Liver (tissue), 3 donors: ENCODE results near the gene SMARCD2.

Experiments
- ATF3 ChIP-seq: IDR thresholded peaks from 2 replicates; pipeline ENCODE4 v1.6.1; 2016; ENCODE audit warnings: antibody characterized with exemption
- FOXA1 ChIP-seq: IDR thresholded peaks from 2 replicates; pipeline ENCODE4 v1.6.1; 2016; ENCODE audit warnings: antibody characterized with exemption
- GABPA ChIP-seq, 2 donors: IDR thresholded peaks in 1 of 2; conservative IDR thresholded peaks in 1 of 2; 2 replicates each; pipeline ENCODE4 v1.6.1; 2016; ENCODE audit warnings: antibody characterized with exemption in 2 of 2, mild to moderate bottlenecking in 1 of 2, moderate library complexity in 1 of 2
- JUND ChIP-seq, 2 donors: IDR thresholded peaks; 2 replicates each; pipeline ENCODE4 v1.6.1; 2016; ENCODE audit warnings: antibody characterized with exemption in 2 of 2
- MAX ChIP-seq: IDR thresholded peaks from 2 replicates; pipeline ENCODE4 v1.6.1; 2016; ENCODE audit warnings: antibody characterized with exemption
- RAD21 ChIP-seq, 2 donors: IDR thresholded peaks; 2 replicates each; pipeline ENCODE4 v1.6.1; 2016; ENCODE audit warnings: antibody characterized with exemption in 2 of 2, mild to moderate bottlenecking in 2 of 2
- RXRA ChIP-seq, 2 donors: IDR thresholded peaks; 2 replicates each; pipeline ENCODE4 v1.6.1; 2017 to 2018; ENCODE audit warnings: antibody characterized with exemption in 2 of 2, mild to moderate bottlenecking in 1 of 2
- SP1 ChIP-seq: IDR thresholded peaks from 2 replicates; pipeline ENCODE4 v1.6.1; 2018; ENCODE audit warnings: antibody characterized with exemption, mild to moderate bottlenecking
- YY1 ChIP-seq: IDR thresholded peaks from 2 replicates; pipeline ENCODE4 v1.6.1; 2016; ENCODE audit warnings: antibody characterized with exemption, mild to moderate bottlenecking
- TF ChIP-seq, protein P1 (sequence below): fragments of 150-350 bp; IDR thresholded peaks from 2 replicates; pipeline ENCODE4 v1.5.1; 2017; ENCODE audit warnings: improper control_type of control experiment, low read depth, low read length; ENCODE audit not compliant: missing input control
- TF ChIP-seq, protein P2 (sequence below): IDR thresholded peaks from 2 replicates; pipeline ENCODE4 v1.6.1; 2016; ENCODE audit warnings: antibody characterized with exemption, mild to moderate bottlenecking
- donor health status: healthy.
- donor health status: healthy.

DNA sequence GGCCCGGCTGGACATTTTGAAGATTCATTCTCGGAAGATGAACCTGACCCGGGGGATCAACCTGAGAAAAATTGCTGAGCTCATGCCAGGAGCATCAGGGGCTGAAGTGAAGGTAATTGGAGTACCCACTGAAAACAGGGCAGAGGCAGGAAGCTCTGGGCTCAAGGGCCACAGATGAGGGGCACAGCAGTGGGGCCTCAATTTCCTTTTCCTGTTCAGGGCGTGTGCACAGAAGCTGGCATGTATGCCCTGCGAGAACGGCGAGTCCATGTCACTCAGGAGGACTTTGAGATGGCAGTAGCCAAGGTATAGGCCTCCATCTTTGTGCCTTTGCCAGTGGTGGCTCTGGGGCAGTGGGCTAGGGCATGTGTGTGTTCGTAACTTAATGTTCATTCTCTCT lies 11.0 kb downstream of the SMARCD2 start:
- no peak for TF ChIP-seq SP1
- TF ChIP-seq FOXA1, result no peak
- TF ChIP-seq, protein P1, sequence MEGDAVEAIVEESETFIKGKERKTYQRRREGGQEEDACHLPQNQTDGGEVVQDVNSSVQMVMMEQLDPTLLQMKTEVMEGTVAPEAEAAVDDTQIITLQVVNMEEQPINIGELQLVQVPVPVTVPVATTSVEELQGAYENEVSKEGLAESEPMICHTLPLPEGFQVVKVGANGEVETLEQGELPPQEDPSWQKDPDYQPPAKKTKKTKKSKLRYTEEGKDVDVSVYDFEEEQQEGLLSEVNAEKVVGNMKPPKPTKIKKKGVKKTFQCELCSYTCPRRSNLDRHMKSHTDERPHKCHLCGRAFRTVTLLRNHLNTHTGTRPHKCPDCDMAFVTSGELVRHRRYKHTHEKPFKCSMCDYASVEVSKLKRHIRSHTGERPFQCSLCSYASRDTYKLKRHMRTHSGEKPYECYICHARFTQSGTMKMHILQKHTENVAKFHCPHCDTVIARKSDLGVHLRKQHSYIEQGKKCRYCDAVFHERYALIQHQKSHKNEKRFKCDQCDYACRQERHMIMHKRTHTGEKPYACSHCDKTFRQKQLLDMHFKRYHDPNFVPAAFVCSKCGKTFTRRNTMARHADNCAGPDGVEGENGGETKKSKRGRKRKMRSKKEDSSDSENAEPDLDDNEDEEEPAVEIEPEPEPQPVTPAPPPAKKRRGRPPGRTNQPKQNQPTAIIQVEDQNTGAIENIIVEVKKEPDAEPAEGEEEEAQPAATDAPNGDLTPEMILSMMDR, result no peak
- no peak for TF ChIP-seq GABPA (IDR thresholded peaks at IDR 0.05 in 1 of 2, conservative IDR thresholded peaks at IDR 0.05 in 1 of 2)
- TF ChIP-seq YY1, result no peak
- TF ChIP-seq RXRA (IDR thresholded peaks at IDR 0.05), result no peak
- TF ChIP-seq, protein P2, sequence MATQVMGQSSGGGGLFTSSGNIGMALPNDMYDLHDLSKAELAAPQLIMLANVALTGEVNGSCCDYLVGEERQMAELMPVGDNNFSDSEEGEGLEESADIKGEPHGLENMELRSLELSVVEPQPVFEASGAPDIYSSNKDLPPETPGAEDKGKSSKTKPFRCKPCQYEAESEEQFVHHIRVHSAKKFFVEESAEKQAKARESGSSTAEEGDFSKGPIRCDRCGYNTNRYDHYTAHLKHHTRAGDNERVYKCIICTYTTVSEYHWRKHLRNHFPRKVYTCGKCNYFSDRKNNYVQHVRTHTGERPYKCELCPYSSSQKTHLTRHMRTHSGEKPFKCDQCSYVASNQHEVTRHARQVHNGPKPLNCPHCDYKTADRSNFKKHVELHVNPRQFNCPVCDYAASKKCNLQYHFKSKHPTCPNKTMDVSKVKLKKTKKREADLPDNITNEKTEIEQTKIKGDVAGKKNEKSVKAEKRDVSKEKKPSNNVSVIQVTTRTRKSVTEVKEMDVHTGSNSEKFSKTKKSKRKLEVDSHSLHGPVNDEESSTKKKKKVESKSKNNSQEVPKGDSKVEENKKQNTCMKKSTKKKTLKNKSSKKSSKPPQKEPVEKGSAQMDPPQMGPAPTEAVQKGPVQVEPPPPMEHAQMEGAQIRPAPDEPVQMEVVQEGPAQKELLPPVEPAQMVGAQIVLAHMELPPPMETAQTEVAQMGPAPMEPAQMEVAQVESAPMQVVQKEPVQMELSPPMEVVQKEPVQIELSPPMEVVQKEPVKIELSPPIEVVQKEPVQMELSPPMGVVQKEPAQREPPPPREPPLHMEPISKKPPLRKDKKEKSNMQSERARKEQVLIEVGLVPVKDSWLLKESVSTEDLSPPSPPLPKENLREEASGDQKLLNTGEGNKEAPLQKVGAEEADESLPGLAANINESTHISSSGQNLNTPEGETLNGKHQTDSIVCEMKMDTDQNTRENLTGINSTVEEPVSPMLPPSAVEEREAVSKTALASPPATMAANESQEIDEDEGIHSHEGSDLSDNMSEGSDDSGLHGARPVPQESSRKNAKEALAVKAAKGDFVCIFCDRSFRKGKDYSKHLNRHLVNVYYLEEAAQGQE, result no peak
- no peak for TF ChIP-seq JUND (IDR thresholded peaks at IDR 0.05)
- TF ChIP-seq RAD21 (IDR thresholded peaks at IDR 0.05), result no peak
- no peak for TF ChIP-seq ATF3
- no peak for TF ChIP-seq MAX
